SH-SY5Y (cell line): ENCODE data around the gene KIR2DL1.

Experiments
- GATA2 ChIP-seq: IDR thresholded peaks from 2 replicates; pipeline ENCODE4 v1.6.1; 2011; ENCODE audit warnings: mild to moderate bottlenecking, low read depth, low read length
- GATA3 ChIP-seq: IDR thresholded peaks from 2 replicates; pipeline ENCODE4 v1.6.1; 2011; ENCODE audit warnings: low read depth, mild to moderate bottlenecking, low read length, moderate library complexity

DNA sequence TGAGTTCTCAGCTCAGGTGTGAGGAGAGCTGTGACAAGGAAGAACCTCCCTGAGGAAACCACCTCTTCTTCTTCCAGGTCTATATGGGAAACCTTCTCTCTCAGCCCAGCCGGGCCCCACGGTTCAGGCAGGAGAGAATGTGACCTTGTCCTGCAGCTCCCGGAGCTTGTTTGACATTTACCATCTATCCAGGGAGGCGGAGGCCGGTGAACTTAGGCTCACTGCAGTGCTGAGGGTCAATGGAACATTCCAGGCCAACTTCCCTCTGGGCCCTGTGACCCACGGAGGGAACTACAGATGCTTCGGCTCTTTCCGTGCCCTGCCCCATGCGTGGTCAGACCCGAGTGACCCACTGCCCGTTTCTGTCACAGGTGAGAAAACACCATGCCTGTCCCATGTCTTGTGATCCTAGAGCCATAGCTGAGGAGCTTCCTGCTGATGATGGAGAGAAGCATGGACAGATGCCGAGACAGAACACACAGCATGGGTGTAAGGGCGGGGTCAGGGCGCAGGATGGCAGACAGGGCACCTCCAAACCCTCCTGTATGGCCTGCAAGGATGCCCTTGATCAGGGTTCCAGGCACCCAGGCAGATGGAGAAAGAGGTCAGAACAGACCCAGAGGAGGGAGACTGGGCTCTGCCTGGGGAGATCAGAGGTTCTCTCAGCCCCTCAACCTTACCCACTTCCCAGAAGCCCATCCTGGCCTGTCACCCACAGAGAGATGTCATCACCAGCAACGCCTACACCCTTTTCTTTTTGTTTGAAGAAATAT lies 40.0 kb upstream of the KIR2DL1 start:
- no peak for TF ChIP-seq GATA2
- TF ChIP-seq GATA3: no peak
